HepG2 (cell line): ENCODE measurements around the gene AXIN2. TPM values are rescaled to one million over a fixed set of nuclear protein-coding genes. Genes with fewer than 3 reads are reported as not detected.
A peak's percentile ranks its signal among the peaks of the same experiment; 100 is the strongest.

Experiments used
- ARID2 ChIP-seq: sonication (generic); formaldehyde crosslinking; IDR thresholded peaks from 2 replicates; pipeline ENCODE4 v1.8.1; 2022; ENCODE audit warnings: mild to moderate bottlenecking, missing genetic modification reagents, borderline replicate concordance
- BHLHE40 ChIP-seq: IDR thresholded peaks from 2 replicates; pipeline ENCODE4 v1.6.1; 2011; ENCODE audit warnings: low read length, improper control_type of control experiment
- CHD4 ChIP-seq: fragments of 200-600 bp; sonication (generic); IDR thresholded peaks from 2 replicates; pipeline ENCODE4 v1.7.0; 2017; ENCODE audit warnings: mild to moderate bottlenecking, low read length, borderline replicate concordance
- FOXJ3 ChIP-seq: sonication (generic); formaldehyde crosslinking; IDR thresholded peaks from 2 replicates; pipeline ENCODE4 v1.4.0; 2020; ENCODE audit warnings: missing genetic modification reagents, mild to moderate bottlenecking, borderline replicate concordance
- FOXP1 ChIP-seq, 2 experiments: fragments of 450-650 bp in 1 of 2; IDR thresholded peaks; 2 replicates each; pipeline ENCODE4 v1.6.1; 2017 to 2018; ENCODE audit warnings: antibody characterized with exemption in 1 of 2
- HDAC1 ChIP-seq: sonication (generic); formaldehyde crosslinking; IDR thresholded peaks from 2 replicates; pipeline ENCODE4 v1.5.1; 2020; ENCODE audit warnings: mild to moderate bottlenecking, missing genetic modification reagents
- HMG20A ChIP-seq: IDR thresholded peaks from 2 replicates; pipeline ENCODE4 v1.6.1; 2016; ENCODE audit warnings: borderline replicate concordance
- HNRNPK ChIP-seq: fragments of 200-400 bp; formaldehyde crosslinking; IDR thresholded peaks from 2 replicates; pipeline ENCODE4 v1.6.1; 2018; ENCODE audit warnings: low read length, low read depth, moderate library complexity, mild to moderate bottlenecking; ENCODE audit not compliant: poor library complexity, severe bottlenecking
- JUNB ChIP-seq: sonication (generic); formaldehyde crosslinking; IDR thresholded peaks from 2 replicates; pipeline ENCODE4 v1.8.0; 2022; ENCODE audit warnings: missing genetic modification reagents, mild to moderate bottlenecking, borderline replicate concordance
- KLF15 ChIP-seq: sonication (generic); formaldehyde crosslinking; IDR thresholded peaks from 2 replicates; pipeline ENCODE4 v1.8.1; 2023; ENCODE audit warnings: borderline replicate concordance, mild to moderate bottlenecking, inconsistent platforms, missing genetic modification reagents, mixed read lengths
- MED1 ChIP-seq: sonication (generic); formaldehyde crosslinking; IDR thresholded peaks from 2 replicates; pipeline ENCODE4 v1.4.0; 2020; ENCODE audit warnings: missing genetic modification reagents
- NR2C2 ChIP-seq: sonication (generic); formaldehyde crosslinking; IDR thresholded peaks from 2 replicates; pipeline ENCODE4 v1.4.0; 2020; ENCODE audit warnings: missing genetic modification reagents, mild to moderate bottlenecking, moderate library complexity, borderline replicate concordance
- TGIF2 ChIP-seq: IDR thresholded peaks from 2 replicates; pipeline ENCODE4 v1.6.1; 2016; ENCODE audit warnings: control low read depth, missing compliant biosample characterization
- TP53 ChIP-seq: sonication (generic); formaldehyde crosslinking; conservative IDR thresholded peaks from 2 replicates; pipeline ENCODE4 v1.4.0; 2020; ENCODE audit warnings: missing genetic modification reagents
- ZBTB21 ChIP-seq: sonication (generic); formaldehyde crosslinking; IDR thresholded peaks from 2 replicates; pipeline ENCODE4 v1.4.0; 2020; ENCODE audit warnings: missing genetic modification reagents
- ZNF282 ChIP-seq: fragments of 450-650 bp; IDR thresholded peaks from 2 replicates; pipeline ENCODE4 v1.6.1; 2018; ENCODE audit not compliant: partially characterized antibody
- ZNF350 ChIP-seq: sonication (generic); formaldehyde crosslinking; IDR thresholded peaks from 2 replicates; pipeline ENCODE4 v1.4.0; 2020; ENCODE audit warnings: mild to moderate bottlenecking, low read depth, missing genetic modification reagents, borderline replicate concordance
- ZNF572 ChIP-seq: sonication (generic); formaldehyde crosslinking; IDR thresholded peaks from 2 replicates; pipeline ENCODE4 v1.5.1; 2020; ENCODE audit warnings: mild to moderate bottlenecking, missing genetic modification reagents
- ZNF720 ChIP-seq: sonication (generic); formaldehyde crosslinking; IDR thresholded peaks from 2 replicates; pipeline ENCODE4 v1.4.0; 2020; ENCODE audit warnings: missing genetic modification reagents
- polyA plus RNA-seq, 8 experiments: library from polyadenylated mRNA; depleted of rRNA in 3 of 8; stranded (reverse) in 7 of 8; unstranded in 1 of 8; fragments of >200 nt; fragmentation: Illumina TruSeq in 4 of 8; extraction: Trizol in 4 of 8; gene quantifications; 2 replicates each; pipeline versions ENCODE4 v1.2.1 to v1.2.3, GENCODE V29; 2011 to 2016; ENCODE audit warnings: low read depth in 4 of 8, missing spikeins in 1 of 8, mixed read lengths in 1 of 8; ENCODE audit not compliant: insufficient read depth in 1 of 8
- total RNA-seq, 5 experiments: library from RNA; depleted of rRNA; stranded (reverse); fragments of >200 nt; fragmentation: Illumina TruSeq; extraction: Trizol; gene quantifications; 2 replicates each; pipeline ENCODE4 v1.2.3, GENCODE V29; 2016; ENCODE audit warnings: low read depth in 1 of 5
- TF ChIP-seq, protein P1 (sequence below): IDR thresholded peaks from 2 replicates; pipeline ENCODE4 v1.6.1; 2016
- TF ChIP-seq, protein P2 (sequence below): sonication (generic); formaldehyde crosslinking; IDR thresholded peaks from 2 replicates; pipeline ENCODE4 v1.4.0; 2020; ENCODE audit warnings: mild to moderate bottlenecking, missing genetic modification reagents, borderline replicate concordance
- TF ChIP-seq, protein P3 (sequence below): sonication (generic); formaldehyde crosslinking; IDR thresholded peaks from 2 replicates; pipeline ENCODE4 v1.4.0; 2020; ENCODE audit warnings: missing genetic modification reagents; ENCODE audit errors: not compliant biosample characterization

AXIN2 gene
- total and polyA plus RNA-seq, 2 of the 13 experiments (the other 11 are each of a cell fraction or from before 2014, with no cell fraction given), result 58.6 to 63.4 TPM

DNA sequence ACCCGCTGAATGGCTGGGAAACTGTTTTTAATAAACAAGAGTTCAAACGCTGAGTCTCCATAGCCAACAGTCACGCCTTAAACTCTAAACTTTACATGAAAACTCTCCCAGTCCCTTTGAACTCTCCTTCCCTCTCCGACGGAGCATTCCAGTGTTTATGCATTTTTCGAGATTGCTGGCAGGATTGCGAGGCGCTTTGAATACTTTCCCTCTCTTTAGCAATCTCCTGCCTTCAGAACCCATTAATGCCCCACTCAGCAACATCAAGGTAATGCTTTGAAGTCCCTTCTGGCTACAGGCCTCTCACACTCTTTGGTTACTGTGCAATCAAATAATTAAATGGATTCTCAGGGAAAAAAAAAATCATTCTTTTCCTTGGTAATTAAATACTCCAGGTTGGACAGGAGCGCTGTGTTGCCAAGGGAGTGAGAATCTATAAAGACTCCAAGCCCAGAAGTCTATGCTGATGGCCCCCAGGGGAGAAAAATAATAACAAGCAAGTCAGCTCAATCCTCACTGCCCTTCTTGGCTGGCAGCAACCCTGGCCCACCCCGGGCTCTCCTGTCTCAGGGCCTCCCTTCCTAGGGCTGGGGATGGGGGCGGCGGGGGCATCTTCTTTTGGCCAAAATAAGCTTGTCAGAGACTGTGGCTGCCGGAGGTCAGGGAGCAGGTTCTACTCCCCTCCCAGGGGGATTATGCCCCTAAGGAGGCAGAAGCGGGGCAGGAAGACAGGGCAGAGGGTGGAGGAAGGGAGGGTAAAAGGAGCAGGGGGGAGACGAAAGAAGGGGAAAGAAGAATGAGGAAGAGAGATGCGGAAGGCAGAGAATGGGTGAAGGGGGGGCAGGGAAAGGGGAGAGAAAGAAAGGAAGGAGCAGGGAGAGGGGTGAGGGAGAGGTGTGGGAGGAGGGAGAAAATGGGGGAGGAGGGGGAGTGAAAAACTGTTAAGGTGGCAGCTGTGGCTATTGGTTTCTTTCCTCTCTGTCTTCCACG is 45.2 kb downstream of the AXIN2 start (continued):
- no peak for TF ChIP-seq ZNF572 (CRISPR knock-in tag)
- TF ChIP-seq, protein P1, sequence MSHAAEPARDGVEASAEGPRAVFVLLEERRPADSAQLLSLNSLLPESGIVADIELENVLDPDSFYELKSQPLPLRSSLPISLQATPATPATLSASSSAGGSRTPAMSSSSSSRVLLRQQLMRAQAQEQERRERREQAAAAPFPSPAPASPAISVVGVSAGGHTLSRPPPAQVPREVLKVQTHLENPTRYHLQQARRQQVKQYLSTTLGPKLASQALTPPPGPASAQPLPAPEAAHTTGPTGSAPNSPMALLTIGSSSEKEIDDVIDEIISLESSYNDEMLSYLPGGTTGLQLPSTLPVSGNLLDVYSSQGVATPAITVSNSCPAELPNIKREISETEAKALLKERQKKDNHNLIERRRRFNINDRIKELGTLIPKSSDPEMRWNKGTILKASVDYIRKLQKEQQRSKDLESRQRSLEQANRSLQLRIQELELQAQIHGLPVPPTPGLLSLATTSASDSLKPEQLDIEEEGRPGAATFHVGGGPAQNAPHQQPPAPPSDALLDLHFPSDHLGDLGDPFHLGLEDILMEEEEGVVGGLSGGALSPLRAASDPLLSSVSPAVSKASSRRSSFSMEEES, result peak; percentile 24; the same call in 1 of the 2 replicates
- TF ChIP-seq MED1 (CRISPR knock-in tag), result peak; percentile 70
- TF ChIP-seq, protein P2, sequence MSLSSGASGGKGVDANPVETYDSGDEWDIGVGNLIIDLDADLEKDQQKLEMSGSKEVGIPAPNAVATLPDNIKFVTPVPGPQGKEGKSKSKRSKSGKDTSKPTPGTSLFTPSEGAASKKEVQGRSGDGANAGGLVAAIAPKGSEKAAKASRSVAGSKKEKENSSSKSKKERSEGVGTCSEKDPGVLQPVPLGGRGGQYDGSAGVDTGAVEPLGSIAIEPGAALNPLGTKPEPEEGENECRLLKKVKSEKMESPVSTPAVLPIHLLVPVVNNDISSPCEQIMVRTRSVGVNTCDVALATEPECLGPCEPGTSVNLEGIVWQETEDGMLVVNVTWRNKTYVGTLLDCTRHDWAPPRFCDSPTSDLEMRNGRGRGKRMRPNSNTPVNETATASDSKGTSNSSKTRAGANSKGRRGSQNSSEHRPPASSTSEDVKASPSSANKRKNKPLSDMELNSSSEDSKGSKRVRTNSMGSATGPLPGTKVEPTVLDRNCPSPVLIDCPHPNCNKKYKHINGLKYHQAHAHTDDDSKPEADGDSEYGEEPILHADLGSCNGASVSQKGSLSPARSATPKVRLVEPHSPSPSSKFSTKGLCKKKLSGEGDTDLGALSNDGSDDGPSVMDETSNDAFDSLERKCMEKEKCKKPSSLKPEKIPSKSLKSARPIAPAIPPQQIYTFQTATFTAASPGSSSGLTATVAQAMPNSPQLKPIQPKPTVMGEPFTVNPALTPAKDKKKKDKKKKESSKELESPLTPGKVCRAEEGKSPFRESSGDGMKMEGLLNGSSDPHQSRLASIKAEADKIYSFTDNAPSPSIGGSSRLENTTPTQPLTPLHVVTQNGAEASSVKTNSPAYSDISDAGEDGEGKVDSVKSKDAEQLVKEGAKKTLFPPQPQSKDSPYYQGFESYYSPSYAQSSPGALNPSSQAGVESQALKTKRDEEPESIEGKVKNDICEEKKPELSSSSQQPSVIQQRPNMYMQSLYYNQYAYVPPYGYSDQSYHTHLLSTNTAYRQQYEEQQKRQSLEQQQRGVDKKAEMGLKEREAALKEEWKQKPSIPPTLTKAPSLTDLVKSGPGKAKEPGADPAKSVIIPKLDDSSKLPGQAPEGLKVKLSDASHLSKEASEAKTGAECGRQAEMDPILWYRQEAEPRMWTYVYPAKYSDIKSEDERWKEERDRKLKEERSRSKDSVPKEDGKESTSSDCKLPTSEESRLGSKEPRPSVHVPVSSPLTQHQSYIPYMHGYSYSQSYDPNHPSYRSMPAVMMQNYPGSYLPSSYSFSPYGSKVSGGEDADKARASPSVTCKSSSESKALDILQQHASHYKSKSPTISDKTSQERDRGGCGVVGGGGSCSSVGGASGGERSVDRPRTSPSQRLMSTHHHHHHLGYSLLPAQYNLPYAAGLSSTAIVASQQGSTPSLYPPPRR (CRISPR knock-in tag), result peak; percentile 64
- no peak for TF ChIP-seq ZNF720 (CRISPR knock-in tag)
- peak; percentile 71 for TF ChIP-seq BHLHE40
- TF ChIP-seq FOXP1 (IDR thresholded peaks at IDR 0.05), result peak; percentile 61; the same call in 1 of the 2 replicates
- TF ChIP-seq FOXP1 (CRISPR knock-in tag; IDR thresholded peaks at IDR 0.05), result no peak; the same call in none of the 2 replicates
- TF ChIP-seq ZBTB21 (CRISPR knock-in tag), result no peak
- TF ChIP-seq KLF15 (CRISPR knock-in tag), result no peak
- no peak for TF ChIP-seq JUNB
- peak; percentile 24; the same call in 1 of the 2 replicates for TF ChIP-seq FOXJ3 (CRISPR knock-in tag)
- TF ChIP-seq ZNF282, result no peak
- TF ChIP-seq, protein P3, sequence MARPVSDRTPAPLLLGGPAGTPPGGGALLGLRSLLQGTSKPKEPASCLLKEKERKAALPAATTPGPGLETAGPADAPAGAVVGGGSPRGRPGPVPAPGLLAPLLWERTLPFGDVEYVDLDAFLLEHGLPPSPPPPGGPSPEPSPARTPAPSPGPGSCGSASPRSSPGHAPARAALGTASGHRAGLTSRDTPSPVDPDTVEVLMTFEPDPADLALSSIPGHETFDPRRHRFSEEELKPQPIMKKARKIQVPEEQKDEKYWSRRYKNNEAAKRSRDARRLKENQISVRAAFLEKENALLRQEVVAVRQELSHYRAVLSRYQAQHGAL (CRISPR knock-in tag), result no peak
- peak; percentile 57; the same call in 1 of the 2 replicates for TF ChIP-seq ARID2 (CRISPR knock-in tag)
- TF ChIP-seq ZNF350 (CRISPR knock-in tag), result no peak
- TF ChIP-seq CHD4, result peak; percentile 84
- peak; percentile 44 for TF ChIP-seq HDAC1 (CRISPR knock-in tag)
- TF ChIP-seq TP53 (CRISPR knock-in tag), result no peak
- no peak for TF ChIP-seq NR2C2
- 0 out of 2 replicates have a peak, but pooled peaks have one; percentile 62 for TF ChIP-seq TGIF2 (CRISPR knock-in tag)
- TF ChIP-seq HMG20A, result peak; percentile 70; the same call in 1 of the 2 replicates
- peak; percentile 83 for TF ChIP-seq HNRNPK
